Liver (tissue), 9 donors: Measurements from ENCODE around the gene MPC2. TPM values are rescaled to one million over a fixed set of nuclear protein-coding genes. Genes with fewer than 3 reads are reported as not detected.
A peak's percentile ranks its signal among the peaks of the same experiment; 100 is the strongest.

Experiments
- DNase-seq: peaks from one replicate; pipeline ENCODE4 v3.0.0-alpha.2; 2017; ENCODE audit warnings: low spot score
- H3K27ac ChIP-seq, 2 donors: one replicate each; pipeline ENCODE4 v1.7.0; 2013; ENCODE audit warnings: inconsistent platforms in 2 of 2, low read length in 2 of 2, control low read depth in 1 of 2, low read depth in 1 of 2, mild to moderate bottlenecking in 1 of 2
- H3K27me3 ChIP-seq, 4 donors: one replicate each; pipeline versions ENCODE4 v1.6.1 to v1.7.0; 2013; ENCODE audit warnings: low read length in 3 of 4, inconsistent platforms in 1 of 4, mild to moderate bottlenecking in 1 of 4, moderate library complexity in 1 of 4; ENCODE audit not compliant: control insufficient read depth in 4 of 4, insufficient read depth in 4 of 4
- H3K36me3 ChIP-seq, 4 donors: one replicate each; pipeline versions ENCODE4 v1.6.1 to v1.7.0; 2013; ENCODE audit warnings: low read length in 3 of 4, mild to moderate bottlenecking in 3 of 4, low read depth in 1 of 4, moderate library complexity in 1 of 4; ENCODE audit not compliant: control insufficient read depth in 4 of 4, insufficient read depth in 3 of 4
- H3K4me1 ChIP-seq, 4 donors: one replicate each; pipeline versions ENCODE4 v1.6.1 to v1.7.0; 2013; ENCODE audit warnings: low read length in 3 of 4, mild to moderate bottlenecking in 3 of 4, moderate library complexity in 1 of 4; ENCODE audit not compliant: control insufficient read depth in 4 of 4, insufficient read depth in 4 of 4
- H3K4me3 ChIP-seq, 3 donors: one replicate each; pipeline versions ENCODE4 v1.6.1 to v1.7.0; 2013; ENCODE audit warnings: low read length in 3 of 3, control low read depth in 1 of 3, low read depth in 1 of 3, mild to moderate bottlenecking in 1 of 3
- H3K9ac ChIP-seq, 2 donors: one replicate each; pipeline ENCODE4 v1.7.0; 2013; ENCODE audit warnings: low read length in 2 of 2, mild to moderate bottlenecking in 2 of 2, moderate library complexity in 2 of 2, control low read depth in 1 of 2, low read depth in 1 of 2
- H3K9me3 ChIP-seq, 4 donors: one replicate each; pipeline versions ENCODE4 v1.6.1 to v1.7.0; 2013; ENCODE audit warnings: low read length in 3 of 4; ENCODE audit not compliant: control insufficient read depth in 4 of 4
- EGR1 ChIP-seq, 2 donors: IDR thresholded peaks; 2 replicates each; pipeline ENCODE4 v1.6.1; 2016 to 2018; ENCODE audit warnings: antibody characterized with exemption in 2 of 2, low read depth in 2 of 2
- FOXA1 ChIP-seq: IDR thresholded peaks from 2 replicates; pipeline ENCODE4 v1.6.1; 2016; ENCODE audit warnings: antibody characterized with exemption
- FOXA2 ChIP-seq: IDR thresholded peaks from 2 replicates; pipeline ENCODE4 v1.6.1; 2016; ENCODE audit warnings: antibody characterized with exemption
- GABPA ChIP-seq, 2 donors: IDR thresholded peaks in 1 of 2; conservative IDR thresholded peaks in 1 of 2; 2 replicates each; pipeline ENCODE4 v1.6.1; 2016; ENCODE audit warnings: antibody characterized with exemption in 2 of 2, mild to moderate bottlenecking in 1 of 2, moderate library complexity in 1 of 2
- HNF4A ChIP-seq, 2 donors: conservative IDR thresholded peaks; 2 replicates each; pipeline ENCODE4 v1.6.1; 2016; ENCODE audit warnings: antibody characterized with exemption in 2 of 2, mild to moderate bottlenecking in 2 of 2
- JUND ChIP-seq, 2 donors: IDR thresholded peaks; 2 replicates each; pipeline ENCODE4 v1.6.1; 2016; ENCODE audit warnings: antibody characterized with exemption in 2 of 2
- NR2F2 ChIP-seq: IDR thresholded peaks from 2 replicates; pipeline ENCODE4 v1.6.1; 2016; ENCODE audit warnings: antibody characterized with exemption
- RAD21 ChIP-seq, 2 donors: IDR thresholded peaks; 2 replicates each; pipeline ENCODE4 v1.6.1; 2016; ENCODE audit warnings: antibody characterized with exemption in 2 of 2, mild to moderate bottlenecking in 2 of 2
- REST ChIP-seq: IDR thresholded peaks from 2 replicates; pipeline ENCODE4 v1.6.1; 2016; ENCODE audit warnings: antibody characterized with exemption, mild to moderate bottlenecking
- RXRA ChIP-seq, 2 donors: IDR thresholded peaks; 2 replicates each; pipeline ENCODE4 v1.6.1; 2017 to 2018; ENCODE audit warnings: antibody characterized with exemption in 2 of 2, mild to moderate bottlenecking in 1 of 2
- SP1 ChIP-seq: IDR thresholded peaks from 2 replicates; pipeline ENCODE4 v1.6.1; 2018; ENCODE audit warnings: antibody characterized with exemption, mild to moderate bottlenecking
- TAF1 ChIP-seq: conservative IDR thresholded peaks from 2 replicates; pipeline ENCODE4 v1.6.1; 2016; ENCODE audit warnings: antibody characterized with exemption, mild to moderate bottlenecking
- YY1 ChIP-seq: IDR thresholded peaks from 2 replicates; pipeline ENCODE4 v1.6.1; 2016; ENCODE audit warnings: antibody characterized with exemption, mild to moderate bottlenecking
- WGBS: extraction: QIAGEN DNeasy Blood & Tissue Kit; methylation state at CpG from one replicate; pipeline ENCODE4 v1.1.7; 2013; 5-methylcytosine and 5-hydroxymethylcytosine counted together
- polyA plus RNA-seq, 2 donors: library from polyadenylated mRNA; stranded (reverse) in 1 of 2; unstranded in 1 of 2; fragments of 200-250 nt in 1 of 2; fragments of >200 nt in 1 of 2; fragmentation: Nextera tagmentation in 1 of 2; extraction: Ambion mirVana in 1 of 2; gene quantifications; one replicate each; pipeline versions ENCODE4 v1.2.1 to v1.2.3, GENCODE V29; 2013 to 2015
- total RNA-seq, 2 donors: library from RNA; depleted of rRNA; stranded (reverse); fragments of >200 nt; gene quantifications; one replicate each; pipeline ENCODE4 v1.2.3, GENCODE V29; 2014
- TF ChIP-seq, protein P1 (sequence below): IDR thresholded peaks from 2 replicates; pipeline ENCODE4 v1.6.1; 2016; ENCODE audit warnings: antibody characterized with exemption
- TF ChIP-seq, protein P2 (sequence below): fragments of 150-350 bp; IDR thresholded peaks from 2 replicates; pipeline ENCODE4 v1.5.1; 2017; ENCODE audit warnings: improper control_type of control experiment, low read depth, low read length; ENCODE audit not compliant: missing input control
- TF ChIP-seq, protein P3 (sequence below): IDR thresholded peaks from 2 replicates; pipeline ENCODE4 v1.6.1; 2016; ENCODE audit warnings: antibody characterized with exemption
- donor health status: healthy.
- donor health status: healthy.
- donor health status: healthy.
- donor health status: healthy.
- donor health status: healthy.

MPC2 gene
- total and polyA plus RNA-seq, 4 donors: 78.8 to 369 (median 127) TPM

DNA sequence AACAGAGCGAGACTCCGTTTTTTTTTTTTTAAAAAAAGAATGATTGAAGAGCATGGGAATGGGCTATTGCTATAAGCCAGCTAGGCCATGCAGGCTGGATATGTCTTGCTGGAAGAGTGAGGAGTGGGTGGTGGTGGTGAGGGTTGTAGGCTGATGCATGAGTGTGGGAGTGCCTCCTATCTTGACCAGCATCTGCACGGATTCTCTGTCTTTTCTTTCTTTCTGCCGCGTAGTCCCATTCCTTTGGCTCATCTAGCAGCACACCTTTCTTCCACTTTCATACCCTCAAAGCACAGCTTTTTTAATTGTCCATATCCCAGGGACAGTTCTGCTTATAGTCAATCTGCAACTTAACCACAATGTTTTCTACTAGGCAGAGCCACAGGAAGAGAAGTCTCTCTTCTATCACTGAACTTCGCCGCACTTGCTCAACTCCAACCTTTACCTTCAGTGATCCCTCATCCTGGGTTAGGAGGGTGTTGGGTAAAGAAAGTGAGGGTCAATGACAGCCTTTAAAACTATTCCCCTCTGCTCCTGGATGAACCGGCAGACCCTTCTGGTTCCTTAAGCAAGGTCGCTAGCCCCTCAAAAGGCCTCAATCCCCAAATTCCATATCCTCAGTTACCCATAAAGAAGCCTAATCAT, 38.2 kb downstream of the MPC2 start:
- peaks cover 0 to 17% (median 12%) of the 10 kb centered on the region in 4 donors for H3K4me1 ChIP-seq
- H3K27ac ChIP-seq: peak overlapping the region; percentile 63 to 76
- H3K9me3 ChIP-seq: no peaks in the 10 kb centered on the region
- no peak overlapping the region for H3K9ac ChIP-seq
- H3K36me3 ChIP-seq: no peaks in the 10 kb centered on the region
- WGBS: 77% methylated on average over 9 of the region's 9 CpGs
- no peak overlapping the region for H3K4me3 ChIP-seq
- DNase-seq: no peak
- H3K27me3 ChIP-seq: no peaks in the 10 kb centered on the region
- TF ChIP-seq JUND (IDR thresholded peaks at IDR 0.05) (no peak), RXRA (IDR thresholded peaks at IDR 0.05) (peak in 1 of 2 donors; percentile 43)

GRCh38 chr1:167893798-167894197, 43.1 kb downstream of the MPC2 start:
- peaks cover 0 to 5% (median 5%) of the 10 kb centered on the region in 4 donors for H3K4me1 ChIP-seq
- no peak overlapping the region for H3K4me3 ChIP-seq
- no peaks in the 10 kb centered on the region for H3K36me3 ChIP-seq
- H3K27ac ChIP-seq: no peak overlapping the region
- no peaks in the 10 kb centered on the region for H3K9me3 ChIP-seq
- no peak overlapping the region for H3K9ac ChIP-seq
- TF ChIP-seq EGR1 (IDR thresholded peaks at IDR 0.05; ENCODE audit: low read depth in 2 of 2) (no peak), GABPA (IDR thresholded peaks at IDR 0.05 in 1 of 2, conservative IDR thresholded peaks at IDR 0.05 in 1 of 2) (no peak), REST (no peak), HNF4A (conservative IDR thresholded peaks at IDR 0.05) (no peak), JUND (IDR thresholded peaks at IDR 0.05) (no peak), YY1 (no peak), RAD21 (IDR thresholded peaks at IDR 0.05) (no peak), TAF1 (no peak)
- TF ChIP-seq, protein P1, sequence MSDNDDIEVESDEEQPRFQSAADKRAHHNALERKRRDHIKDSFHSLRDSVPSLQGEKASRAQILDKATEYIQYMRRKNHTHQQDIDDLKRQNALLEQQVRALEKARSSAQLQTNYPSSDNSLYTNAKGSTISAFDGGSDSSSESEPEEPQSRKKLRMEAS: no peak
- WGBS: 88% methylated on average over 2 of the region's 2 CpGs
- no peak for DNase-seq
- H3K27me3 ChIP-seq: no peaks in the 10 kb centered on the region

DNA sequence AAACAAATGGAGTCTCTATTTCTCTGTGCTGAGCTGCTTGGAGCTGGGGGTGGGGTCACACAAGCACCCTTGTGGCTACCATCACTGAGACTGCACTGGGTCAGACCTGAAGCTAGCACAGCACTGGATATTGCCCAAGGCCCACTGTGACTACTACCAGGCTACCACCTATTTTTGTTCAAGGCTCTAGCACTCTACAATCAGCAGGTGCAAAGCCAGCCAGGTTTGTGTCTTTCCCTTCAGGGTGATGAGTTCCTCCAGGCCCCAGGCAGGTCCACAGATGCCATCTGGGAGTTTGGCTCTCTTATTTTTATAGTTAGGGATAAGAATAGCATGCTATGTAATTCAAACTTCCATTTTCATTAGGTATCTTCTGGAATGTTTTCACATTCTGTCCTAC, 46.5 kb downstream of the MPC2 start:
- no peaks in the 10 kb centered on the region for H3K36me3 ChIP-seq
- TF ChIP-seq SP1 (no peak), TAF1 (no peak), FOXA2 (no peak), JUND (IDR thresholded peaks at IDR 0.05) (no peak), EGR1 (IDR thresholded peaks at IDR 0.05; ENCODE audit: low read depth in 2 of 2) (no peak), FOXA1 (no peak), GABPA (IDR thresholded peaks at IDR 0.05 in 1 of 2, conservative IDR thresholded peaks at IDR 0.05 in 1 of 2) (no peak), RAD21 (IDR thresholded peaks at IDR 0.05) (no peak), HNF4A (conservative IDR thresholded peaks at IDR 0.05) (no peak), NR2F2 (no peak), RXRA (IDR thresholded peaks at IDR 0.05) (no peak), REST (no peak), YY1 (no peak)
- TF ChIP-seq, protein P2, sequence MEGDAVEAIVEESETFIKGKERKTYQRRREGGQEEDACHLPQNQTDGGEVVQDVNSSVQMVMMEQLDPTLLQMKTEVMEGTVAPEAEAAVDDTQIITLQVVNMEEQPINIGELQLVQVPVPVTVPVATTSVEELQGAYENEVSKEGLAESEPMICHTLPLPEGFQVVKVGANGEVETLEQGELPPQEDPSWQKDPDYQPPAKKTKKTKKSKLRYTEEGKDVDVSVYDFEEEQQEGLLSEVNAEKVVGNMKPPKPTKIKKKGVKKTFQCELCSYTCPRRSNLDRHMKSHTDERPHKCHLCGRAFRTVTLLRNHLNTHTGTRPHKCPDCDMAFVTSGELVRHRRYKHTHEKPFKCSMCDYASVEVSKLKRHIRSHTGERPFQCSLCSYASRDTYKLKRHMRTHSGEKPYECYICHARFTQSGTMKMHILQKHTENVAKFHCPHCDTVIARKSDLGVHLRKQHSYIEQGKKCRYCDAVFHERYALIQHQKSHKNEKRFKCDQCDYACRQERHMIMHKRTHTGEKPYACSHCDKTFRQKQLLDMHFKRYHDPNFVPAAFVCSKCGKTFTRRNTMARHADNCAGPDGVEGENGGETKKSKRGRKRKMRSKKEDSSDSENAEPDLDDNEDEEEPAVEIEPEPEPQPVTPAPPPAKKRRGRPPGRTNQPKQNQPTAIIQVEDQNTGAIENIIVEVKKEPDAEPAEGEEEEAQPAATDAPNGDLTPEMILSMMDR: no peak
- TF ChIP-seq, protein P3, sequence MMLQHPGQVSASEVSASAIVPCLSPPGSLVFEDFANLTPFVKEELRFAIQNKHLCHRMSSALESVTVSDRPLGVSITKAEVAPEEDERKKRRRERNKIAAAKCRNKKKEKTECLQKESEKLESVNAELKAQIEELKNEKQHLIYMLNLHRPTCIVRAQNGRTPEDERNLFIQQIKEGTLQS: no peak
- TF ChIP-seq, protein P1: no peak

More for the DNA sequence above, 46.5 kb downstream of the MPC2 start:
- no peaks in the 10 kb centered on the region for H3K27me3 ChIP-seq
- no peak overlapping the region for H3K9ac ChIP-seq
- H3K9me3 ChIP-seq: no peaks in the 10 kb centered on the region
- no peaks in the 10 kb centered on the region for H3K4me1 ChIP-seq
- DNase-seq: no peak
- no peak overlapping the region for H3K27ac ChIP-seq
- H3K4me3 ChIP-seq: no peak overlapping the region
